Panc1 (cell line): ENCODE data around the gene SARDH.

Source experiments
- POLR2AphosphoS5 ChIP-seq: IDR thresholded peaks from 2 replicates; pipeline ENCODE4 v1.6.1; 2012; ENCODE audit warnings: mild to moderate bottlenecking, low read depth, low read length, moderate library complexity
- SIN3A ChIP-seq: IDR thresholded peaks from 2 replicates; pipeline ENCODE4 v1.6.1; 2012; ENCODE audit warnings: low read depth, mild to moderate bottlenecking, low read length, moderate library complexity, borderline replicate concordance; ENCODE audit not compliant: insufficient read depth
- TCF7L2 ChIP-seq: IDR thresholded peaks from 2 replicates; pipeline ENCODE4 v1.6.1; 2011; ENCODE audit warnings: mild to moderate bottlenecking, low read depth, low read length, inconsistent platforms
- TF ChIP-seq, protein P1 (sequence below): fragments of 450-650 bp; IDR thresholded peaks from 2 replicates; pipeline ENCODE4 v1.5.1; 2017; ENCODE audit warnings: mild to moderate bottlenecking

DNA sequence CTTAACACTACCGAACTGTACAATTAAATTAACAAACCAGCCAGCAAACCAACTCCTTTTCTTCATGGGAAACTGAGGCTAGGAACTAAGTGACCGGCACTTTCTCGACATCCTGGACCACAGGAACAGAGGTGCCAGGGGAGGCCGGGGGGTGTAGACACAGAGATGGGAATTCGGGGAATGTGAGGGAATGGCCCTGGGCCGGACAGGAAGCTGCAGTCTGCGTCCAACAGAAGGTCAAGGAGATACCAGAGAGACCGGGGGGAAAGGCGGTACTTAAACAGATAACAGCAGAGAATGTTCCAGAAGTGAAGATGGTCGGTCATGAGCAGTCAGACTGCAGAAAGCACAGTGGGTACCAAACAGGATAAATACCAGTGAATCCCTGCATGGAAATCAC is 61.7 kb downstream of the SARDH start:
- TF ChIP-seq, protein P1, sequence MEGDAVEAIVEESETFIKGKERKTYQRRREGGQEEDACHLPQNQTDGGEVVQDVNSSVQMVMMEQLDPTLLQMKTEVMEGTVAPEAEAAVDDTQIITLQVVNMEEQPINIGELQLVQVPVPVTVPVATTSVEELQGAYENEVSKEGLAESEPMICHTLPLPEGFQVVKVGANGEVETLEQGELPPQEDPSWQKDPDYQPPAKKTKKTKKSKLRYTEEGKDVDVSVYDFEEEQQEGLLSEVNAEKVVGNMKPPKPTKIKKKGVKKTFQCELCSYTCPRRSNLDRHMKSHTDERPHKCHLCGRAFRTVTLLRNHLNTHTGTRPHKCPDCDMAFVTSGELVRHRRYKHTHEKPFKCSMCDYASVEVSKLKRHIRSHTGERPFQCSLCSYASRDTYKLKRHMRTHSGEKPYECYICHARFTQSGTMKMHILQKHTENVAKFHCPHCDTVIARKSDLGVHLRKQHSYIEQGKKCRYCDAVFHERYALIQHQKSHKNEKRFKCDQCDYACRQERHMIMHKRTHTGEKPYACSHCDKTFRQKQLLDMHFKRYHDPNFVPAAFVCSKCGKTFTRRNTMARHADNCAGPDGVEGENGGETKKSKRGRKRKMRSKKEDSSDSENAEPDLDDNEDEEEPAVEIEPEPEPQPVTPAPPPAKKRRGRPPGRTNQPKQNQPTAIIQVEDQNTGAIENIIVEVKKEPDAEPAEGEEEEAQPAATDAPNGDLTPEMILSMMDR = no peak
- no peak for TF ChIP-seq POLR2AphosphoS5
- no peak for TF ChIP-seq SIN3A
- TF ChIP-seq TCF7L2 = no peak
